Mucosa of stomach (tissue), 1 donor: ENCODE data around the gene PSG2.
"Not testable (repeated sequence)": the region's sequence is repeated elsewhere in the genome, so short reads cannot be mapped to it uniquely, and the experiment has no call there.

ENCODE experiments used
- H3K27me3 ChIP-seq: one replicate; pipeline ENCODE4 v1.7.0; 2013; ENCODE audit warnings: mild to moderate bottlenecking, low read length; ENCODE audit not compliant: control insufficient read depth, insufficient read depth
- H3K36me3 ChIP-seq: one replicate; pipeline ENCODE4 v1.7.0; 2013; ENCODE audit warnings: low read length; ENCODE audit not compliant: control insufficient read depth, insufficient read depth
- H3K4me1 ChIP-seq: one replicate; pipeline ENCODE4 v1.7.0; 2013; ENCODE audit warnings: mild to moderate bottlenecking, low read length; ENCODE audit not compliant: control insufficient read depth, insufficient read depth
- H3K4me3 ChIP-seq: one replicate; pipeline ENCODE4 v1.7.0; 2013; ENCODE audit warnings: low read length
- H3K9ac ChIP-seq: one replicate; pipeline ENCODE4 v1.7.0; 2013; ENCODE audit warnings: mild to moderate bottlenecking, low read length, moderate library complexity
- H3K9me3 ChIP-seq: one replicate; pipeline ENCODE4 v1.7.0; 2013; ENCODE audit warnings: mild to moderate bottlenecking, low read length, moderate library complexity; ENCODE audit not compliant: control insufficient read depth
- donor health status: Pancreatic carcinoma.

The PSG2 gene

GRCh38 chr19:43060254-43060653, 22.2 kb downstream of the PSG2 start:
- not testable (repeated sequence) for H3K4me1 ChIP-seq

DNA sequence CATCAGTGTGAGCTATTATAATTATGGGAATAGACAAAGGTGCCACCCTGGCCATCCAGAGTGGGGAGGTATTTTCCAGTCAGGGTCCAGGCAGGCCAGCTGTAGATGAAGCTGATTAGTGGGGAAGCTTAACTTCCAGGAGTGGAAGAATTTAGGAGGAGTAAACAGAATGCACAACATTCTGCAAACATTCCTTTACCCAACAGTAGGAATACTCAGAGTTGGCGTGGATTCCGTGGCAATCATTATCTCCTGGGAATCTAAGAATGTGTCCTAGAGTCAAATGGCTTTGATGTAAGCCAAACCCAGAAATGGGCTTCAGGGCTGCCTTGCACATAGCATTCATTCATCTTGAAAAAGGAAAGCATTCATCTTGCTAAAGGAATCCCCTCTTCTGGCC, 23.0 kb downstream of the PSG2 start:
- H3K4me3 ChIP-seq, H3K36me3 ChIP-seq, H3K4me1 ChIP-seq, H3K9me3 ChIP-seq, H3K9ac ChIP-seq, H3K27me3 ChIP-seq: not testable (repeated sequence)

More at GRCh38 chr19:43060254-43060653, 22.2 kb downstream of the PSG2 start:
- H3K36me3 ChIP-seq, H3K9ac ChIP-seq, H3K9me3 ChIP-seq, H3K27me3 ChIP-seq, H3K4me3 ChIP-seq: not testable (repeated sequence)

DNA sequence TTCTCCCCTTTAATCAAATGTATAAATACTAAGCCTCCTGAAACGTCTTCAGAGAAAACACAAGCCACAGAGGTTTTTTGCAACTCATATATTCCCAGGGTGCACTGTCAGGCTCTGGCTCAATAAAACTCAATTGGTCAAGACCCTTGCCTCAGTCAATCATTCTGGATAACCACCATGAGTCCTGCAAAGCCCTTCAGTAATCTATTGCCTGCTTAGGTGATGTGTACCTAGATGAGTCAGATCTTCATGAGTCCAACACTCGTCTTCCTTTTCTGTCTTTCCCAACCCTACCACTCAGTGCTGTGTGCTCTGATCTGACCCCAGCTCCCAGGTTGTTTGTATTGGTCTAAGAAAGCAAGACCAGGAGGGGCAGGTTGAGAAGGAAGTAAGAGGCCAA, 24.1 kb downstream of the PSG2 start:
- H3K36me3 ChIP-seq, H3K27me3 ChIP-seq, H3K9ac ChIP-seq, H3K4me3 ChIP-seq, H3K9me3 ChIP-seq, H3K4me1 ChIP-seq: not testable (repeated sequence)

DNA sequence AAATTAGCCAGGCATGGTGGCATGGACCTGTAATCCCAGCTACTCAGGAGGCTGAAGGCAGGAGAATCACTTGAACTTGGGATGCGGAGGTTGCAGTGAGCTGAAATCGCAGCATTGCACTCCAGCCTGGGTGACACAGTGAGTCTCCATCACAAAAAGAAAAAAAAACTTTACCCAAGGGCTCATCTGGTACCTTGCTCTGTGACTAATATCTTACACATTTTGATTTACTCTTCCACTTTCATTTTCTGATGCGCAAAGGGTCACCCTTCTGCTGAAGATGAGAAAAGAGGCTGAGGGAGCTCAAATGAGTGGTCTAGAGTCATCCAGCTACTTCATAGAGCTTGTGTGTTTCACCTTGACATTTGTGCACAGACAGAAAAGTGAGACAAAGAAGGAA, 34.5 kb downstream of the PSG2 start:
- H3K9ac ChIP-seq, H3K4me1 ChIP-seq, H3K4me3 ChIP-seq, H3K9me3 ChIP-seq, H3K36me3 ChIP-seq, H3K27me3 ChIP-seq: not testable (repeated sequence)

DNA sequence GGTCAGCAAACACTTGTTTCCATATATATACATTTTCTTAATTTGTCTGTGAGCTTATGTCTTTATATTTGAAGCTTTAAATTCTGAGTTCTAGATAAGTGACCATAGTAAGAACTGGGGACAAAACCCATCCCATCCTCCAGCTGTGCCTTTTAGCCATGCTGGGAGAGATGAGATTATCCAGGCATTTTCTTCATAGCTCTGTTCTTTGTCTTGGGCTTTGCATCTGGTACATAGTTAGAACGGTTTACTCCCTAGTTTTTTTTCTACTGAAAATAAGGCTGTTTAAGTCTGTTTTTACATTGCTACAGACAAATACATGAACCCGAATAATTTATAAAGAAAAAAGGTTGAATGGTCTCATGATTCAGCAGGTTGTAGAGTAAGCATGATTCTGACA, 35.9 kb downstream of the PSG2 start:
- not testable (repeated sequence) for H3K9ac ChIP-seq, H3K27me3 ChIP-seq, H3K36me3 ChIP-seq, H3K9me3 ChIP-seq, H3K4me3 ChIP-seq, H3K4me1 ChIP-seq

- not testable (repeated sequence) for H3K9me3 ChIP-seq, H3K9ac ChIP-seq, H3K4me1 ChIP-seq, H3K27me3 ChIP-seq, H3K4me3 ChIP-seq, H3K36me3 ChIP-seq
These were observed 38.9 kb downstream of the PSG2 start for GRCh38 chr19:43043492-43044180.

- not testable (repeated sequence) for H3K4me3 ChIP-seq, H3K36me3 ChIP-seq, H3K9ac ChIP-seq, H3K4me1 ChIP-seq, H3K9me3 ChIP-seq, H3K27me3 ChIP-seq
These were observed 50.9 kb downstream of the PSG2 start for GRCh38 chr19:43031645-43032044.

DNA sequence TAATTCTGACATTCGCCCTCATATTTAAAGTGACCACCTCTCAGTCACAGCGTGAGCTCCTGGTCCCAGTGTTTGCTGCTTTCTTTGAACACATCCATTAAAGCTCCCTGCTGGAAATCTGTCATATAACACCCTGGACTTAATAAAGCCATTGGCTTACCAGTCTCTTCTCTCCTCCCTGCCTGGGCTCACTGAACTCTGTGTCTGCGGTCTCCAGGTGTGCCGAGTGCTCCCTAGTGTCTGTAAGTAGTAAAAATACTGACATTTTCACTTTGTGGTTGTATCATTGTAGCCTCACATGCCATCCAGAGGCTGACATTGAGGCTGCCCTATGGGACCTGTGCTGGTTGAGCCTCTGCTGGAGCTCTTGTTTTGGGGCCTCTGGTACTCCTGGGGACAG, 53.6 kb downstream of the PSG2 start:
- Histone ChIP-seq H3K4me3 (no peak overlapping the region), H3K27me3 (no peaks in the 10 kb centered on the region), H3K36me3 (no peaks in the 10 kb centered on the region), H3K9ac (no peak overlapping the region), H3K4me1 (no peaks in the 10 kb centered on the region), H3K9me3 (no peaks in the 10 kb centered on the region)

- not testable (repeated sequence) for H3K4me1 ChIP-seq, H3K36me3 ChIP-seq, H3K27me3 ChIP-seq, H3K9me3 ChIP-seq, H3K9ac ChIP-seq, H3K4me3 ChIP-seq
These were observed 54.5 kb downstream of the PSG2 start for GRCh38 chr19:43027985-43028384.

GRCh38 chr19:43027061-43027460, 55.4 kb downstream of the PSG2 start:
- H3K27me3 ChIP-seq, H3K9me3 ChIP-seq, H3K9ac ChIP-seq, H3K4me3 ChIP-seq, H3K36me3 ChIP-seq, H3K4me1 ChIP-seq: not testable (repeated sequence)

DNA sequence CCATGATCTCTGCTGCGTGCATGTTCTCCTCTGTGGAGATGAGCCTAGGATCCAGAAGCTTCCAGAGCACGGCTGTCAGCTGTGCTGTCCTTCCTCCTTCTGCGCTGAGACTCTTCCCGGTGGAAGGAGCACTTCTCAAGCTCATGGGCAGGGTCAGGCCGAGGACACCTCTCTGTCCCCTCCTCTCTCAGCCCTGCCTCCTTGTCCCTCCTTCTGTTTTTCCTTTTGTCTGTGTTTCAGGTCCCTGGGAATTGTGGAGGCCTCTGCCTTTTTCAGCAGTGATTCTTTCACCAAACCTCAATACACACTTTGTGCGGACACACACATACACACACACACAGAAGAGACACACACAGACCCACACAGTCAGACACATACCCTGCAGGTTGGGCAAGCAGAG, 56.1 kb downstream of the PSG2 start, which contains the start of gene PSG11:
Gene PSG11 (minus strand): TSS at position 101 of the 400 bp plus-strand sequence. CDS start 97 bp downstream, at position 4.
- H3K9me3 ChIP-seq, H3K4me1 ChIP-seq, H3K27me3 ChIP-seq, H3K36me3 ChIP-seq, H3K9ac ChIP-seq, H3K4me3 ChIP-seq: not testable (repeated sequence)

DNA sequence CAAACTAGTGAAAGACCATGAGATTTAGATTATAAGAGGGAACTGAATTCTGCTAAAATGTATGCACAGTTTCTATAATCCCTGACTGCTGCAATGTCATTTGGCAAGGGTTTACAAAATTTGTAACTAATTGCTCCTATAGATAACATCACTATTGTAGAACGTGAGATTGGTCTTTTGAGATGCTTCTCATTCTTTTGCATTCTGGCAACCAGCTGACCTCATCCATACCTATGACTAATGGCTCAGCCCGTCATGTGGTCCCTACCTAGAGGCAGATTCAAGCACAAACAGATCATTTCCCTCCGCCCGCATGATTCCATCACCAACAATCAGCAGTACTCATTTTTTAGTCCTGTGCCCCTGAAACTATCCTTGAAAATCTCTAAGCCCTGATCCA, 60.4 kb downstream of the PSG2 start:
- H3K4me3 ChIP-seq, H3K9ac ChIP-seq, H3K36me3 ChIP-seq, H3K27me3 ChIP-seq, H3K4me1 ChIP-seq, H3K9me3 ChIP-seq: not testable (repeated sequence)

GRCh38 chr19:43021629-43022028, 60.9 kb downstream of the PSG2 start:
- H3K4me1 ChIP-seq, H3K27me3 ChIP-seq, H3K4me3 ChIP-seq, H3K9ac ChIP-seq, H3K9me3 ChIP-seq, H3K36me3 ChIP-seq: not testable (repeated sequence)
